OCI-LY3 (cell line): ENCODE data around the gene CREB3L2.

ENCODE experiments used
- CTCF ChIP-seq: fragments of 200-600, 300-600 bp; sonication (generic); IDR thresholded peaks from 2 replicates; pipeline ENCODE4 v1.5.1; 2014; ENCODE audit warnings: antibody characterized with exemption, low read length, low read depth
- EZH2phosphoT487 ChIP-seq: fragments of 200-600 bp; shearing (Covaris generic); IDR thresholded peaks from 2 replicates; pipeline ENCODE4 v1.6.1; 2018; ENCODE audit warnings: antibody characterized with exemption, mixed run types, low read depth

GRCh38 chr7:137934941-137935883, 66.7 kb downstream of the CREB3L2 start:
- TF ChIP-seq CTCF (no peak), EZH2phosphoT487 (no peak)
